AG04450 (cell line): ENCODE data around the gene DPP4. TPM values are rescaled to one million over a fixed set of nuclear protein-coding genes. Genes with fewer than 3 reads are reported as not detected.

Experiments used
- CTCF ChIA-PET: fragments of 300-600, 350-600 bp; formaldehyde crosslinking; extraction: SDS; loops from one replicate; lab custom pipeline; 2022; ENCODE audit warnings: antibody characterized with exemption, inconsistent platforms; lab: Charles Lee
- POLR2A ChIA-PET: fragments of 350-600 bp; formaldehyde crosslinking; extraction: SDS; loops from one replicate; lab custom pipeline; 2021; ENCODE audit warnings: antibody characterized with exemption, inconsistent platforms; lab: Yijun Ruan, JAX
- DNase-seq: peaks from one replicate; pipeline ENCODE4 v3.0.0-alpha.2; 2011; ENCODE audit warnings: low read depth, low spot score
- H3K27ac ChIP-seq: one replicate; pipeline ENCODE4 v1.5.1; 2012; ENCODE audit warnings: low read depth, low read length, control low read depth
- H3K27me3 ChIP-seq: one replicate; pipeline ENCODE4 v1.6.0; 2012; ENCODE audit warnings: low read length; ENCODE audit not compliant: control insufficient read depth, insufficient read depth
- H3K4me3 ChIP-seq: 2 replicates; pipeline ENCODE4 v1.5.1; 2011; ENCODE audit warnings: mild to moderate bottlenecking, low read depth, low read length, control low read depth
- H3K9me3 ChIP-seq: 2 replicates; pipeline ENCODE4 v1.5.1; 2012; ENCODE audit warnings: low read length; ENCODE audit not compliant: control insufficient read depth, insufficient read depth
- polyA plus RNA-seq: library from polyadenylated mRNA; depleted of rRNA; stranded (reverse); fragments of >200 nt; gene quantifications from 2 replicates; pipeline ENCODE4 v1.2.3, GENCODE V29; 2011
- TF ChIP-seq, protein P1 (sequence below): IDR thresholded peaks from 2 replicates; pipeline ENCODE4 v1.5.1; 2011; ENCODE audit warnings: low read depth, low read length, control low read depth, inconsistent platforms

The DPP4 gene
- polyA plus RNA-seq, 1 experiment, result 61.0 TPM

DNA sequence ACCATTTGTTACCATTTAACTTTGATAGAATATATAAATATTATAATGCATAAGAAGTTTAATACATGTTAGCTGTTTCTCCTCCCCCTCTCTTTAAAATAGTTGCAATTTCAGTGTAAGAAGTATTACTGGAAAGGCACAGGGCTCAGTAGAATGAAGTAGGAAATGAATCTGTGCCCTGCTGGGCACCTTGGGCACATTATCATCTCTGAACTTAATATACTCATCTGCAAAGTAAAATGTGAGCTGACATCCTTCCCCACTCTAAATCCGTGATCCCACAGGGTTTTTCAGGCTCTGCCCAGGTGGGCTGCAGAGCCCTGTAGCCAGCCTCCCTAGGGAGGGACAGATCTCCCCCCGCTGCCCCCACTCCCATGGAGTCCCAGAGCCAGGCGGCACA, 56.8 kb downstream of the DPP4 start:
- POLR2A ChIA-PET, result no interaction called here
- Histone ChIP-seq H3K4me3 (no peak overlapping the region), H3K27ac (no peak overlapping the region), H3K27me3 (no peaks in the 10 kb centered on the region), H3K9me3 (no peaks in the 10 kb centered on the region)
- CTCF ChIA-PET, result interaction anchor here (0.6 to 2.2 kb wide), 3 partner anchors 10 to 109 kb away, joined by 3 to 8 read pairs (median 3); no protein-coding TSS in a partner anchor
- no peak for DNase-seq
- TF ChIP-seq, protein P1, sequence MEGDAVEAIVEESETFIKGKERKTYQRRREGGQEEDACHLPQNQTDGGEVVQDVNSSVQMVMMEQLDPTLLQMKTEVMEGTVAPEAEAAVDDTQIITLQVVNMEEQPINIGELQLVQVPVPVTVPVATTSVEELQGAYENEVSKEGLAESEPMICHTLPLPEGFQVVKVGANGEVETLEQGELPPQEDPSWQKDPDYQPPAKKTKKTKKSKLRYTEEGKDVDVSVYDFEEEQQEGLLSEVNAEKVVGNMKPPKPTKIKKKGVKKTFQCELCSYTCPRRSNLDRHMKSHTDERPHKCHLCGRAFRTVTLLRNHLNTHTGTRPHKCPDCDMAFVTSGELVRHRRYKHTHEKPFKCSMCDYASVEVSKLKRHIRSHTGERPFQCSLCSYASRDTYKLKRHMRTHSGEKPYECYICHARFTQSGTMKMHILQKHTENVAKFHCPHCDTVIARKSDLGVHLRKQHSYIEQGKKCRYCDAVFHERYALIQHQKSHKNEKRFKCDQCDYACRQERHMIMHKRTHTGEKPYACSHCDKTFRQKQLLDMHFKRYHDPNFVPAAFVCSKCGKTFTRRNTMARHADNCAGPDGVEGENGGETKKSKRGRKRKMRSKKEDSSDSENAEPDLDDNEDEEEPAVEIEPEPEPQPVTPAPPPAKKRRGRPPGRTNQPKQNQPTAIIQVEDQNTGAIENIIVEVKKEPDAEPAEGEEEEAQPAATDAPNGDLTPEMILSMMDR, result no peak

DNA sequence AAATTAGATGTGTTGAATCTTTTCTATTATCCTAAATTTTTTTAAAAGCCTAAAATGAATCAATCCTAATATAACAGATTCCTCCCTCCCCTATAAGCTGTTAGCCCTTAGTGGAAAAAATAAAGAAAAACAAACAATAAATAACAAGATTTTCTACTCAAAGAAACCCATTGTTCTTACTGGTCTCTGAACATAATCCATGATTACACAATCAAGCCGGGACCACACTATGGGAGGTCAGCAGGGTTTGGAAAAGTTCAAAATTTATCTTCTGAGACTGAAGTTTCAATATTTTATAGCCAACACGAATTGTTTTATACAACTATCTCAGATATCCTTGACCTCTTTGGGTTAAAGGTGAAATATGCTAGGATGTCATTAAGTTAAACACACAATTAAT, 57.9 kb downstream of the DPP4 start:
- Histone ChIP-seq H3K4me3 (no peak overlapping the region), H3K27me3 (no peaks in the 10 kb centered on the region), H3K27ac (no peak overlapping the region), H3K9me3 (no peaks in the 10 kb centered on the region)
- TF ChIP-seq, protein P1, result no peak
- no peak for DNase-seq
- POLR2A ChIA-PET, result no interaction called here
- CTCF ChIA-PET, result interaction anchor here (2.2 kb wide), 1 partner anchor 9 kb away, joined by 8 read pairs; no protein-coding TSS in a partner anchor

DNA sequence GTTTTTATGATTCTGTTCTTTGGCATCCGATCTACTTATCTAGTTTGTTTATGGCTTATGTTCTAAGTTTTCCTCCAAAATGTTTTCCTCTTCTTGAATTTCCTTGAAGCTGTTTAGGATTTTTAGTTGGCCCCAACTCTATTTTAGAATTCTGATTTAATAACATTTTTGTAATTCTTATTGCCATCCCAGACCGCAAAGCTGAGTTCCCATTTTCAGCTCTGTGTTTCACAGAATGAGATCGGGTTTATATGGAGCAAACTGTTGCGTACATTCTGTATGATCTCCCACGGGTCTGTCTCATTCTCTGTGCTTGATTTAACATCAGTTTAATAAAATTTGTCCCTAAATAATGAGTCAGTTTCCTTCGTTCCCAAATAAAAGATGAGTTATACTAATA, 59.3 kb downstream of the DPP4 start:
- no peak overlapping the region for H3K4me3 ChIP-seq
- TF ChIP-seq, protein P1, result no peak
- ChIA-PET POLR2A (no interaction called here), CTCF (no interaction called here)
- no peaks in the 10 kb centered on the region for H3K9me3 ChIP-seq
- no peak for DNase-seq
- H3K27ac ChIP-seq, result no peak overlapping the region
- no peaks in the 10 kb centered on the region for H3K27me3 ChIP-seq

DNA sequence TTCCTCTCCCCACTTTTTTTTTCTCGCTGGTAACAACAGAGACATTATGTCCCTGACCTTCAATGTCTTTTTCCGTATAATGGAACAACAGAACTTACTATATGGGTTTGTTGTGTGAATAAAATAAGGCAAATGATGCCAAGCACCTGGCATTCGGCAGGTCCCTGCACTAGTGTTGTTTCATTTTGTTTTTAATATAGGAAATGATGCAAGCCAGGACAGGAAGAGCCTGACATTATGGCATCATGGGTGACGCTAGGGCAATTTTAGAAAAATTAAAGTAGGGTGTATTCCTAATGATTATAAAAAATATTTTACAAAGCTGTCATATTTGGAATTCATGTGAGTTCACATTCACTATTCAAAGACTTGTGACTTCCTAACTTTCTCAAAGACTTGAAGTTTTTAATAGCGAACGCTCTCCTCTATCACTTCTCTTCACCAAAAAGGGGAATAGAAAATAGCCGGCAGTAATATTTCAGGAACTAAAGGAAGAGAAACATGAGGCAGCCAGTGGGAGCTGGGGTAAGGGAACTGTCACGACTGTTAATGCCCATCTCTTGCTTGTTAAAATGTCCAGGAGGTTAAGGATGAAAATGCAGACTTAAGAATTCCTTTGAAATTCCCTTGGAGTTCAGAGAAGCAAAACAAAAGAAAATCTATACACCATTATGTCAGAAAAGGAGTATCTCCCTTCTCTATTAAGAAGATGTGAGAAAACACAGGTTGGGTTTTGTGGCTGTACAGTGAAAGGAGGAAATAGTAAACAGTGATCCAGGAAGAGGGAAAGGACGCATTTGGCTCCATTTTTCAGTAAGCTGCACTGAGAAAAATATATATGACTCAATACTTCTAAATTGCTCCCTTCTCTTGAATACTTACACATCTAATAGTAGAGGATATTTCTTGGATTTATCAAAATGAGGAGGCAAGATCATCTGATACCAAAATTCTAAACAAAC, 60.2 kb downstream of the DPP4 start:
- ChIA-PET POLR2A (no interaction called here), CTCF (no interaction called here)
- DNase-seq, result no peak
- H3K9me3 ChIP-seq, result no peaks in the 10 kb centered on the region
- H3K27ac ChIP-seq, result no peak overlapping the region
- TF ChIP-seq, protein P1, result no peak
- no peak overlapping the region for H3K4me3 ChIP-seq
- no peaks in the 10 kb centered on the region for H3K27me3 ChIP-seq

DNA sequence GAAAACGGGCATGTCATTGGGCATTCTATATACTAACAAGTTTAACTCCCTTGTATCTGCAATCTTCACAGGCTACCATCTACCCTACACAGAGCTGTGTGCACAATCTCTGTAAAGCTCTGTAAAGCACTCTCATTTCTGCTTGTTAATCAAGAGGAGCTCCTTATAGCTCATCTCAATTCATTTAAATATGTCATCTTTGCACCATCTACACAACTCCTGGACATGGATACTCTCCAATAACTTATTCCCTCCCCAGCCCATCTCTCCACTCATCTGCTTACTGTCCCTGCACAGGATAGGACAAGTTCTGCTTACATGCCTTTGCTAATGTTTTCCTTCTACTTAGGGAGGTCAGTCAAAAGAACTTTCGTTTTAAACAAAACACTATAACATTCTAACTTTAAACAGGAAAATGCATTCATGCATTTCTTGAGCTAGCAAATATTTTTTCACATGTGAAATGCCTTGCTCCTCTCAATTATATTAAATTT, 61.4 kb downstream of the DPP4 start:
- no peak overlapping the region for H3K27ac ChIP-seq
- ChIA-PET CTCF (interaction anchor here (1.2 kb wide), 1 partner anchor 112 kb away, joined by 3 read pairs; no protein-coding TSS in a partner anchor), POLR2A (no interaction called here)
- no peak for DNase-seq
- no peaks in the 10 kb centered on the region for H3K9me3 ChIP-seq
- no peak overlapping the region for H3K4me3 ChIP-seq
- TF ChIP-seq, protein P1, result no peak
- H3K27me3 ChIP-seq, result no peaks in the 10 kb centered on the region
